ENCODE data around the gene KCTD8. TPM values are rescaled to one million over a fixed set of nuclear protein-coding genes. Genes with fewer than 3 reads are reported as not detected.

KCTD8 gene
- total RNA-seq, 1 experiment from 2014 or later: 1.1 TPM

- WGBS (ENCODE audit: extremely low coverage, insufficient read length, low lambda C conversion rate): no CpG with 5 or more reads among the region's 1 CpG
- Histone ChIP-seq H3K27ac (ENCODE audit: insufficient read length, low read depth, low read length) (no peak overlapping the region), H3K23ac (ENCODE audit: insufficient read length, low read depth, low read length) (no peak overlapping the region), H3K56ac (ENCODE audit: insufficient read length, low read depth, low read length) (no peak overlapping the region), H3K14ac (ENCODE audit: insufficient read depth, low read length) (no peak overlapping the region), H2AK5ac (ENCODE audit: insufficient read length, low read length) (no peak overlapping the region), H3K27me3 (ENCODE audit: insufficient read depth, low read length) (no peaks in the 10 kb centered on the region), H3K9ac (ENCODE audit: extremely low read depth, insufficient read length, low read length) (no peak overlapping the region), H4K20me1 (ENCODE audit: control insufficient read depth, insufficient read depth, insufficient read length) (no peaks in the 10 kb centered on the region), H2BK5ac (ENCODE audit: insufficient read length, low read length) (no peak overlapping the region), H4K5ac (ENCODE audit: insufficient read length, low read depth, low read length) (no peak overlapping the region), H2BK20ac (ENCODE audit: low read depth, low read length, poor library complexity, severe bottlenecking) (no peak overlapping the region), H3K23me2 (ENCODE audit: insufficient read length, low read depth, low read length, poor library complexity, severe bottlenecking) (no peaks in the 10 kb centered on the region), H2BK15ac (ENCODE audit: low read depth, low read length) (no peak overlapping the region), H4K8ac (replicated peaks; ENCODE audit: insufficient read length, low read depth, low read length) (no peak overlapping the region), H3K79me1 (ENCODE audit: insufficient read depth, low read depth, low read length, poor library complexity, severe bottlenecking) (no peaks in the 10 kb centered on the region), H2AFZ (ENCODE audit: low read length) (no peak overlapping the region), H3K4ac (ENCODE audit: low read depth, low read length) (no peak overlapping the region), H3T11ph (ENCODE audit: low read length) (no peak overlapping the region), H3K18ac (ENCODE audit: insufficient read length, low read depth, low read length) (no peak overlapping the region), H3K79me2 (ENCODE audit: insufficient read depth, low read length) (no peaks in the 10 kb centered on the region), H4K91ac (ENCODE audit: insufficient read length, low read depth, low read length) (no peak overlapping the region), H2BK12ac (ENCODE audit: insufficient read length, low read depth, low read length) (no peak overlapping the region), H3K4me2 (ENCODE audit: insufficient read depth, insufficient read length, low read length) (no peak overlapping the region), H2BK120ac (ENCODE audit: low read depth, low read length, poor library complexity, severe bottlenecking) (no peak overlapping the region), H3K9me3 (ENCODE audit: control insufficient read depth, low read depth, low read length) (no peaks in the 10 kb centered on the region), H3K4me1 (ENCODE audit: insufficient read depth, low read length) (no peaks in the 10 kb centered on the region)
- no peak for TF ChIP-seq CTCF (conservative IDR thresholded peaks at IDR 0.05)
- no peak overlapping the region for H3K4me3 Mint-ChIP-seq
- no peaks in the 10 kb centered on the region for H3K9me3 Mint-ChIP-seq
- no peak overlapping the region for H3K27ac Mint-ChIP-seq
- H3K4me1 Mint-ChIP-seq: peaks cover 3 to 4% of the 10 kb centered on the region in 2 experiments; a peak in 2 of 4 replicates
- no peaks in the 10 kb centered on the region for H3K36me3 Mint-ChIP-seq (ENCODE audit: insufficient read depth in 1 of 3, low read depth in 3 of 3)
- no peak for DNase-seq
- no peaks in the 10 kb centered on the region for H3K27me3 Mint-ChIP-seq (ENCODE audit: low read depth)
Observed at GRCh38 chr4:44313702-44314101, 134.9 kb downstream of the KCTD8 start.

Measured in H9 (cell line).